Measurements from ENCODE around the gene P2RY8.
"Not testable (repeated sequence)": the region's sequence is repeated elsewhere in the genome, so short reads cannot be mapped to it uniquely, and the experiment has no call there.

Gene P2RY8, protein sequence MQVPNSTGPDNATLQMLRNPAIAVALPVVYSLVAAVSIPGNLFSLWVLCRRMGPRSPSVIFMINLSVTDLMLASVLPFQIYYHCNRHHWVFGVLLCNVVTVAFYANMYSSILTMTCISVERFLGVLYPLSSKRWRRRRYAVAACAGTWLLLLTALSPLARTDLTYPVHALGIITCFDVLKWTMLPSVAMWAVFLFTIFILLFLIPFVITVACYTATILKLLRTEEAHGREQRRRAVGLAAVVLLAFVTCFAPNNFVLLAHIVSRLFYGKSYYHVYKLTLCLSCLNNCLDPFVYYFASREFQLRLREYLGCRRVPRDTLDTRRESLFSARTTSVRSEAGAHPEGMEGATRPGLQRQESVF

DNA sequence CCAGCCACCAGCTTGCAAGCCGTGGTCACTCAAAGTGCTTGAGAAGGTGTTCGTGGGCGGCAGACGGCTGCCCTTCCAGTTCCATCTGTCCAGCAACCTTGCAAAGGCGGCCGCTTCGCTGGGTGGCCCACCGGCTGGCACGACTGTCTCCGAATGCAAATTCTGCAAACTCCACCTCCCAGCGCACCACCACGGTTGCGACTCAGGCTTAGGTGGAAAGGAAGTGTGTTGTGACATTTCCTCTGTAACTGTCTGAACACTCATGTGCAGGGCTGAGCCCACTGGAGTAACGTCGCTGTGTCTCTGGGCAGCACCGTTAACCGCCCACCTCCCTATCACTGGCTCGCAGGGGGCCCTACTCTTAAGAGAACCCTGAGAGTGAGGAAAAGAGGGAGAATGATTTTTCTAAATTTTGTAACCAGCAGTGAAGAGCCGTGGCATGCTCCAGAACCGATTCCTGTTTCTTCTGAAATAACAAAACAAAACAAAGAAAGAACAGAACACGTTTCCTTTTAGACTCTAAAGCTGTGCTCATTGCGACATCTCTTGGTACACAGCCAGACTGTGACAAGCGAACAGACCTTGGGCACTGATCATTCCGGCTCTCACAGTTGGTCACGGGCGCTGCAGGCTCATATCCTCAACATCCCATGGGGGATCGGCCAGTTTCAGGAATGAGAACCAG lies at the start of gene P2RY8:
Gene P2RY8 (minus strand): TSS at position 155 of the 685 bp plus-strand sequence. CDS start 70,627 bp downstream, outside the sequence.
- DNase-seq: no peak

DNA sequence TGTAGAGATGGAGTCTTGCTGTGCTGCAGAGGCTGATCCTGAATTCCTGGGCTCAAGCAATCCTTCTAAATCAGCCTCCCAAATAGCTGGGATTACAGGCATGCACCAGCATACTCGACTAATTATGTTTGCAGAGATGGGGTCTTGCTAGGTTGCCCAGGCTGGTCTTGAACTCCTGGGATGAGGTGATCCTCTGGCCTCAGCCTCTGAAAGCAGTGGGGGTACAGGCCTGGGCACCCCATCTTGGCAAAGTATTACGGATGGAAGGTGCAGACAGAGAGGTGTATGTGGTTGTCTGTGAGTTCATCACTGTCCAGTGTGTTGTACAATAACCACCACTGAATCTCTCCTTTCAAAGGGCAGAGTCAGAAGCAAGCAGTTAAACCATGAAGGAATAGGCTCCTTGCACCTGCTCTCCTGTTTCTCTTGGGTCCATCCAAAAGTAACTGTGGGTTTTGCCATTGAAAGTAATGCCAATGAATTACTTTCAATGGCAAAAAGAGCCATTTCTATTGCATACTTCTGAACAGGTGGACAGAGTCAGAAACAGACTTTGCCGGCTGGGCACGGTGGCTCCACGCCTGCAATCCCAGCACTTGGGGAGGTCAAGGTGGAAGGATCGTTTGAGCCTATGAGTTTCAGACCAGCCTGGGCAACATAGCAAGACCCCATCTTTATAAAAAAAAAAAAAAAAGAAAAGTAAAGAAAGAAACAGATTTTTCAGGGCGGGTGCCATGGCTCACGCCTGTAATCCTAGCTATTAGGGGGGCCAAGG lies 47.4 kb upstream of the P2RY8 start:
- DNase-seq: no peak

DNA sequence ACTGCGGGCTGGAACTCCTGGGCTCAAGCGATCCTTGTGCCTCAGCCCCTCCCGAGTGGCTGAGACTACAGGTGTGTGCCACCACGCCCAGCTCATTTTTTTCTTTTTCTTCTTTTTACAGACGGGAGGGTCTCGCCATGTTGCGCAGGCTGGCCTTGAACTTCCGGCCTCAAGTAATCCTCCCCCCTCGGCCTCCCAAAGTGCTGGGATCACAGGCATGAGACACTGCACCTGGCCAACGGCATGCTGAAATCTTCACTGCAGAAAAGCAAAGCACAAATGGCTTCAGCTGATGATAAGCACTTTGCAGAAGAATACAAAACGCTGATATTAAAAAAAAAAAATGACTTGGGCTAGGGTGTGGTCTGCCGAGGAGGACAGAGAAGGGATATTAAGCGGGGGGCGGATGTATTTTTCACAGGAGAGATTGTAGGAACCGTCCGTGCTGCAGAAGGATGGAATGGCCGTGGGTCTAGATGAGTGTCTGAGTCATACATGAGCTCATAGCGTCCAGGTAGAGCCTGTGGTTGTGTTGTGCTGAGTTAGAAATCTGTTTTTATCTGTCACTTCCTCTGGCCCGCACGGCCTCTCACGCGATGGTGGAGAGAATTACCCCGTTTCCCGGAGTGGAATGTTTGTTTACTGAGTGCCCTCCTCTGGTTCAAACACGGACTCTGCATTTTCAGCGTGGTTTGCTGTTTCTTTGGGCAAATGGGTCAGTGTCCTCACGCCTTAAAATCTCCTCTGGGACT lies 45.9 kb upstream of the P2RY8 start:
- DNase-seq: peak; percentile 64

DNA sequence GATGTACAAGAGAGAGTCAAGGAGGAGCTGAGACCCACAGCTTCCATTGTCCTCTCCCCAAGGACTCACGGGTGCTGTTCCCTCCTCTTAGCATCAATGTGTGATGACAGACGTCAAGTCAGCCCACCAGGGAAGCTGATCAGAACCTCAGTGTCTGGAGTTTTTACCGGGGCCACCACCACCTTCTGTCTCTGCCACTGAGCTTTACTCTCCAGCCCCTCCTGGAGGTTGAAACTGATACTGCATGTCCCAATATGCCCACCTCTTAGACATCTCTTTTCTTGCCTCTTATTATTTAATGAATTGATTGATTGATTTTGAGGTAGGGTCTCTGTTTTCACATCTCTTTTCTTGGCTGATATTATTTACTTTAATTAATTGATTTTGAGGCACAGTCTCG lies 44.1 kb upstream of the P2RY8 start:
- peak; percentile 1 for DNase-seq

DNA sequence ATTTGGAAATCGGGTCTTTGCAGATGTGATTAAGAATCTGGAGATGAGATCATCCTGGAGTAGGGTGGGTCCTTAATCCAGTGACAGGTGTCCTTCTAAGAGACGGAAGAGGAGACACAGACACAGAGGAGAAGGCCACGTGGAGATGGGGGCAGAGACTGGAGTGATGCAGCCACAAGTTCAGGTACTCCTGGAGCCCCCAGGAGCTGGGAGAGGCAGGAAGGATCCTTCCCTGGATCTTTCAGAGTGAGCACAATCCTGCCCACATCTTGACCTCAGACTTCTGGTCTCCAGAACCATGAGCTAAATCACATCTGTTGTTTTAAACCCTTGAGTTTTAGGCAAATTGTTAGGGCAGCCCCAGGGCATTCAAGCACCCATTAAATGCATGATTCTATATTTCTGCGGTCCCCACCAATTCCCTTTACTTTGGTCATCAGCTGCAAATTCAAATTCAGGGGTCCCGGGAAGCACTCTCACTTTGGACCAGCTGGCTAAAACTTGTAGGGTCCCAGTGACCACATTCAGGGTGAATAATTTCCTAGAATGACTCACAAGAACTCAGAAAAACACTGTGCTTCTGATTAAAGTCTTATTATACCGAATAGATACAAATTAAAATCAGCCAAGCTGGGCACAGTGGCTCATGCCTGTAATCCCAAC lies 41.7 kb upstream of the P2RY8 start:
- no peak for DNase-seq

DNA sequence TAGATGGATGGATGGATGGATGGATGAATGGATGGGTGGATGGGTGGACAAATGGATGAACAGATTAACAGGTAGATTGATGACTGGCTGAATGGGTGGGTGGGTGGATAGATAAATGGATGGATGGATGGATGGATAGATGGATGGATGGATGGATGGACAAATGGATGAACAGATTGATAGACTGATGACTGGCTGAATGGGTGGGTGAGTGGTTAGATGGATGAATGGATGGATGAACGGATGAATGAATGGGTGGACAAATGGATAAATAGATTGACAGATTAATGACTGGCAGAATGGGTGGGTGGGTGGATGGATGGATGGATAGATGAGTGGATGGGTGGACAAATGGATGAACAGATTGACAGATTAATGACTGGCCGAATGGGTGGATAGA lies 40.9 kb upstream of the P2RY8 start:
- DNase-seq: no peak

DNA sequence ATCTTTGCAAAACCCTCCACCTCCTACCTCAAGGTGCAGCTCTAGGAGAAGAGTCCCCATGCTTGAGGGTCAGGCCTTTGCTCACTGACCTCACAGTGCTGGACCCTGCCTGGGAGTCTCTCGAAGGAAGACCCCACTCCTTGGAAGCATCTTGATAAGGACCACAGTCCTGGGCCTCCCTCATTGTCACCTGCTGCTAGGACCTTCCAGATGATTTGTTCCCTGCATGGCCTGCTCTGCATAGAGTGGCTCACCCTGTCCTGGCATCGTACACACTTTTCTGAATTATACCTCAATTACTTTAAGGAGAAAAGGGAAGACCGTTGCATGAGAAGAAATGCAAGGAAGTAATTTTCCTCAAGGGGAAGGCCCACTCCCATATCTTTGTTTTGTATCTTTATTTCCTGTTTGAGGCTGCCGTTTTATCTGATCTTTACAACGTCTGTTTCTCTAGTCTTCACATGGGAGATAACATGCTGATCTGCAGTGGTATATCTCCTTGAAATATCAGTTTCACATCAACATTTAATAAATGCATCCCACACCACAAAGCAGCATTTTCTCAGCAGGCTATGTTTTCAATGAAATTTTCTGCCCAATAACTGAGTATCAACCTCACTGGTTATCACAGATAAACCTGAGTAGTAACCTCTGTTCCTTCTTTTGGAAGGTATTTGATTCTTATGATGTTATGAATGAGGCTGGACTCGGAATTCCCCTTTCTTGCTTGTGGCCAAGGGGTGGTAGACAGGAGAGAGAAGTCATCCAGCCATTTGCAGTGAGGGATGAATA lies 39.4 kb upstream of the P2RY8 start:
- no peak for DNase-seq

DNA sequence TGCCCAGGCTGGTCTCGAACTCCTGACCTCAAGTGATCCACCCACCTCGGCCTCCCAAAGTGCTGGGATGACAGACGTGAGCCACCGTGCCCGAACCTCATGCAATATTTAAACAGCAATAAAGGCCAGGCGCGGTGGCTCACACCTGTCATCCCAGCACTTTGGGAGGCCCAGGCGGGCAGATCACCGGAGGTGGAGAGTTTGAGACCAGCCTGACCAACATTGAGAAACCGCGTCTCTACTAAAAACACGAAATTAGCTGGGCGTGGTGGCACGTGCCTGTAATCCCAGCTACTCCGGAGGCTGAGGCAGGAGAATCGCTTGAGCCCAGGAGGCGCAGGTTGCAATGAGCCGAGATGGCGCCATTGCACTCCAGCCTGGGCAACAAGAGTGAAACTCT lies 37.2 kb upstream of the P2RY8 start:
- not testable (repeated sequence) for DNase-seq

DNA sequence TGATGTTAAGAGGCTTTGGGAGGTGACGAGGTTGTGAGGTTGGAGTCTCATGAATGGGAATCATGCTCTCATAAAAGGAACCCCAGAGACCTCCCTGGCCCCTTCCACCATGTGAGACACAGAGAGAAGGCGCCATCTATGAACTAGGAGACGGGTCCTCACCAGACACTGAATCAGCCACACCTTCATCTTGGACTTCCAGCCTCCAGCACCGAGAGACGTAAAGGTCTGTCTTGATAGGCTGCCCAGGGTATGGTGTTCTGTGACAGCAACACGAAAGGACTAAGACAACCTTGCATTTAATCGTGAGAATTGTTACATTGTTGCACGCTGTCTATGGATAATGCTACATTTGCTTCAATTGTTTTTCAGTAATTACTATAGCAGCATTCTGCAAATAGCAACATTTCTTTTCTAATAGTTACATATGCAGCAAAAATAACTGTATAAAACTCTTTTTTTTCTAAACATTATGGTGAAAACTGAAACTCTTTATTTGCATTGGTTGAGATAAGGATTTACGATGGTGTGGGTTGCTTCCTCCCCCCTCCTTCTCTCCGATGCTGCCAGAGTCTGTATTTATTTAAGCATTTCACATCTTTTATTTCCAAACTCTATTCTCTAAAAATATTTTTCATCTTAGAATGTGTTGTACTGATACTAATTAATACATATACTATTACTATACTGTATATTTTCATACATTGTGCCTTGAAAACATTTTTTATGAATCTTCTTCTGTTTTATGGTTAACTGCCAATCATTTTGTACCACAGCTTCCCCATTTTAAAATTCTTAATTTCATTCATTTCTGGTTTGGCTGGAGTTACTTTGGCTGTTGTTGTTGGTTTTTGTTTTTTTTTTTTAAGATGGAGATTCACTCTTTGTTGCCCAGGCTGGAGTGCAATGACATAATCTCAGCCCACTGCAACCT lies 28.0 kb upstream of the P2RY8 start:
- no peak for DNase-seq

DNA sequence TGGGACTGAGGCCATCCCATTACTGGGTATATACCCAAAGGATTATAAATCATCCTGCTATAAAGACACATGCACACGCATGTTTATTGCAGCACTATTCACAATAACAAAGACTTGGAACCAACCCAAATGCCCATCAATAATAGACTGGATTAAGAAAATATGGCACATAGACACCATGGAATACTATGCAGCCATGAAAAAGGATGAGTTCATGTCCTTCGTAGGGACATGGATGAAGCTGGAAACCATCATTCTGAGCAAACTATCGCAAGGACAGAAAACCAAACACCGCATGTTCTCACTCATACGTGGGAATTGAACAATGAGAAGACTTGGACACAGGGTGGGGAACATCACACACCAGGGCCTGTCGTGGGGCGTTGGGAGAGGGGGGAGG lies 27.1 kb upstream of the P2RY8 start:
- not testable (repeated sequence) for DNase-seq

DNA sequence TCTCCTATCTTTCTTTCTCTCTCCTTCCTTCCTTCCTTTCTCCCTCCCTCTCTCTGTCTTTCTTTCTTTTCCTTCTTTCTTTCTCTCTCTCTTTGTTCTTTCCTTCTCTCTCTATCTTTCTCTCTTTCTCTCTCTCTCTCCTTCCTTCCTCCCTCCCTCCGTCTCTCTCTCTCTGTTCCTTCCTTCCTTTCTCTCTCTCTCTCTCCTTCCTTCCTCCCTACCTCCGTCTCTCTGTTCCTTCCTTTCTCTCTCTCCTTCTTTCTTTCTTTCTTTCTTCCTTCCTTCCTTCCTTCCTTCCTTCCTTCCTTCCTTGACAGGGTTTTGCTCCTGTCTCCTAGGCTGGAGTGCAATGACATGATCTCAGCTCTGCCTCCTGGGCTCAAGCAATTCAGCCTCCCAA lies 24.2 kb upstream of the P2RY8 start:
- no peak for DNase-seq

DNA sequence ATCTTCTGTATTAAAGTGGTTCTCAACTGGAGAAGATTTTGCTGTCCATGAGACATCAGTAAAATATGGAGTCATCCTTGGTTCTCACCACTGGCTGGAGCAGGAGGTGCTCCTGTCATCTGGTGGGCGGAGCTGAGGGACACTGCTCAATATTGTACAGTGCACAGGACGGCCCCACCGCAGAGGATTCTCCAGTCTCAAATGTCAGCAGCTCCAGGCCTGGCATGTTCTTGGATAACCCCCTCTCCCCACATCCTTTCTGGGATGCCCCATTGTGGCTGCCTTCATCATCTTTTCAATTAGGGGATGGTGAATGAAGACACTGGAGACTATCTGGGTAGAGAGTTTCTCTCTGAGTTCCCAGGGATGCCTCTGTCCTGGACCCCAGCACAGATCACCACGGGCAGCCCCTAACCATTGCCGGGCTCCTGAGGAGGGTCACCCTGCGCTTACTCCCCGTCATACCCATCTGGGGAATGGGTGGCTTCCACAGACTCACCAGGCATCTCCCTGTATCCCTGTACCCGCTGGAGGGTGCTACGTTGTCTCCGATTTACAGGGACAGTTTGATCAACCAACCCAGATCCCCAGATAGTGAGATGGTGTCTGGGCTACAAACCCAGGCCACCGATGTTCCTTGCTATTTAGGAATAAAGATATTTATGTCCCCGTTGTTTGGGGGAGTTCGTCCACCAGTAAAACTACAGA lies 21.9 kb upstream of the P2RY8 start:
- no peak for DNase-seq

DNA sequence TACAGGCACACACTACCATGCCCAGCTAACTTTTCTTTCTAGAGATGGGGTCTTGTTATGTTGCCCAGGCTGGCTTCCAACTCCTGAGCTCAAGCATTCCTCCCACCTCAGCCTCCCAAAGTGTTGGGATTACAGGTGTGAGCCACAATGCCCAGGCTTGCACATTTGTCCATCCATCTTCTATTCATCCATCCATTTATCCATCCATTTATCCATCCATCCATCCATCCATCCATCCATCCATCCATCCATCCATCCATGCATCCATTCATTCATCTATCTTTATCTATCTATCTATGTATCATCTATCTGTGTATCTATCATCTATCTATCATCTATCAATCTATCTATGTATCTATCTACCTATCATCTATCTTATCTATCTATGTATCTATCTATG lies 20.5 kb upstream of the P2RY8 start:
- DNase-seq: not testable (repeated sequence)

DNA sequence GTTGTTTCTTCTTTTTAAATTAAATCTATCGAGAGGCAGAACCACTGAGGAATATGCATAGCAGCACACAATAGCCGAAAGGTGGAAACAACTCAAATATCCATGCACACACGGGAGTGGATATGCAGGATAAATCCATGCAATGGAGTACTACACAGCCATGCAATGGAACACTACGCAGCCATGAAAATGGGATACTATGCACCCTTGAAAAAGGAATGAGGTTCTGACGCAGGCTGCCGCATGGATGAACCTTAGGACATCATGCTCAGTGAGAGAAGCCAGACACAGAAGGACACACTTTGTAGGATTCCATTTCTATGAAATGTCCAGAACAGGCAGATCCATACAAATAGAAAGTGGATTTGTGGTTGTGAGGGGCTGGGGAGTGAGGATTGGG lies 18.4 kb upstream of the P2RY8 start:
- no peak for DNase-seq

DNA sequence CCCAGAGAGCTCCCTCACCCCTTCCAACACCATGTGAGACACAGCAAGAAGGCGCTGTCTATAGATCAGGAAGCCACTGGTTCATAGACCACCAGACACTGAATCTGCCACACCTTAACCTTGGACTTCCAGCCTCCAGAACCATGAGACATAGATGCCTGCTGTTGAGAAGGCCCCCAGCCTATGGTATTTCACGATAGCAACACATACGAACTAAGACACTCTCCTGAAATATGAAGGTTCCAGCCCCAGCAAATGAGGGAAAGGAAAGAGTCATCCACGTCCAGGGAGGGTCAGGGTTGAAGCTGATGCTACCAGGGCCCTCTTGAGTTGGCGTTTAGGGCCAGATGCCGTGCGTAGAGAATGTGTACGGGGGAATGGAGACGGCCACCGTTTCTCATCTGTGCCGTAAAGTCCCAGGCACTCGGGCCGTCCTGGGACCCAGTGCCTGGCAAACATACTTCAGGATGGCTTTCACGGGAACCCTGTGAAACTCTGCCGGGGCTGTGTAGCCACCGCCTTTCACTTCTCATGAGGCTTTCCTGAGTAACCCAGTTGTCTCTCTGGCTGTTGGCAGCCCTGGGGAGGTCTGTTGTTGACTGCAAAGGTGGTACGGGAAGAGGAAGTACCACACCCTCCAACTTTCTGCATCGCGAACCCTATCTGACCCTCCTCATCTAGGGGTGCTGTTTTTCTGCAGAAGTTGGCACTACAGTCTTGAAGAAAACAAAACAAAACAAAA lies 17.7 kb upstream of the P2RY8 start:
- no peak for DNase-seq

DNA sequence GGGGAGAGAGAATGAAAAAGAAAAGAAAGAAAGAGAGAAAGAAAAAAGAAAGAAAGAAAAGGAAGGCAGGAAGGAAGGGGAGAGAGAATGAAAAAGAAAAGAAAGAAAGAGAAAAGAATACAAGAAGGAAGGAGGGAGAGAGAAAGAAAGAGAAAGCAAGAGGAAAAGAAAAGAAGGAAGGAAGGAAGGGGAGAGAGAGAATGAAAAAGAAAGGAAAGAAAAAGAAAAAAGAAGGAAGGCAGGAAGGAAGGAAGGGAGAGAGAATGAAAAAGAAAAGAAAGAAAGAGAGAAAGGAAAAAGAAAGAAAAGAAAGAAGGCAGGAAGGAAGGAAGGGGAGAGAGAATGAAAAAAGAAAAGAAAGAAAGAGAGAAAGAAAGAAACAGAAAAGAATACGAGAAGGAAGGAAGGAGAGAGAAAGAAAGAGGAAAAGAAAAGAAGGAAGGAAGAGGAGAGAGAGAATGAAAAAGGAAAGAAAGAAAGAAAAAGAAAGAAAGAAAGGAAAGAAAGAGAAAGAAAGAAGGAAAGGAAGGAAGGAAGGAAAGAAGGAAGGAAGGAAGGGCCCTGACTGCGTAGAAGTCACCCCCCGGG lies 15.1 kb upstream of the P2RY8 start:
- DNase-seq: no peak

DNA sequence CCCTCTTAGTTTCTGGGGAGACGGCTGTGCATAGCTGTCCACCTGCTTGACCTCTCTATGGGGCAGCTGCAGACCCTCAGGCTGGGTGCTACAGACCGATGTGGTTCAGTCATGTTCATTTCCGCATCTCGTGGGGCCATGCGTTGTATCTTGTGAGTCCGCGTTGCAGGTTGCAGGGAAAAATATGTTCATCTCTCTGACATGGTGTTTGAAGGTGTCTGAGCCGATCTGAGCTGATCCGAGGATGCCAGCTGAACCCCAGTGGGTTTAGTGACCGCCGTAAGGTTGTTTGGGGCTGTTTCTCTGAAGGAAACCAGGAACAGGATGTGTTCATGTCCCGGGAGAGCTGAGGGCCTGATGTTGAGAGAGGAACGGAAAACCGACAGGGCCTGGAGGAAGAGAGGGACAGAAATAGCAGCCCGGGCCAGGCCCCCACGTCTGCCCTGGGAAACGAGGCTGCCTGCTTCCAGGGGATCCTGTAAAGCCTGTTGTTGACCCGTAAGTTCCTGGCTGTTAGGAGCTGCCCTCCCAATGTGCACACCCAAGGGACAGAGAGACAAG lies 9.8 kb upstream of the P2RY8 start:
- DNase-seq: no peak

DNA sequence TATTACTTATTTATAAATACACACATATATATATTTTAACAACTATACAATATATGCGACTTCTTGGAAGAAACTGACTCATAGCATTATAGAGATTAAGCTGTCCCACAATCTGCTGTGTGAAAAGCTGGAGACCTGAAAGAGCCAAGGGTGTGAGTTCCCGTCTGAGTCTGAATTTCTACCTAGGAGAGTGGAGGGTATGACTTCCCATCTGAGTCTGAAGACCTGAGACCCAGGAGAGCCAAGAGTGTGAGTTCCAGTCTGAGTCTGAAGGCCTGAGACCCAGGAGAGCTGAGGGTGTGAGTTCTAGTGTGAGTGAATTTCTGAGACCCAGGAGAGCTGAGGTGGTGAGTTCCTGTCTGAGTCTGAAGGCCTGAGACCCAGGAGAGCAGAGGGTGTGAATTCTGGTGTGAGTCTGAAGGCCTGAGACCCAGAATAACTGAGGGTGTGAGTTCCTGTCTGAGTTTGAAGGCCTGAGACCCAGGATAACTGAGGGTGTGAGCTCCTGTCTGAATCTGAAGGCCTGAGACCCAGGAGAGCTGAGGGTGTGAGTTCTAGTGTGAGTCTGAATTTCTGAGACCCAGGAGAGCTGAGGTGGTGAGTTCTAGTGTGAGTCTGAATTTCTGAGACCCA lies 8.9 kb upstream of the P2RY8 start:
- no peak for DNase-seq
